Neural progenitor cell (in vitro differentiated cells): ENCODE measurements around the gene ATP5PB. TPM values are rescaled to one million over a fixed set of nuclear protein-coding genes. Genes with fewer than 3 reads are reported as not detected.

Source experiments
- DNase-seq: peaks from one replicate; pipeline ENCODE4 v3.0.0-alpha.2; 2016; ENCODE audit warnings: low spot score
- H2AFZ ChIP-seq: fragments of 200-600 bp; sonication (generic); replicated peaks from 2 replicates; pipeline ENCODE4 v1.6.1; 2016; ENCODE audit warnings: antibody characterized with exemption
- H3F3A ChIP-seq: fragments of 200-600 bp; sonication (generic); 2 replicates; pipeline ENCODE4 v1.6.1; 2016; ENCODE audit warnings: antibody characterized with exemption, low read depth
- H3K27ac ChIP-seq: fragments of 200-600 bp; sonication (generic); 2 replicates; pipeline ENCODE4 v1.5.1; 2016; ENCODE audit warnings: mild to moderate bottlenecking
- H3K27me3 ChIP-seq: fragments of 200-600 bp; sonication (generic); 2 replicates; pipeline ENCODE4 v1.6.1; 2016; ENCODE audit warnings: mild to moderate bottlenecking, moderate library complexity
- H3K36me3 ChIP-seq: fragments of 200-600 bp; sonication (generic); 2 replicates; pipeline ENCODE4 v1.5.1; 2016
- H3K4me1 ChIP-seq: fragments of 200-600 bp; sonication (generic); 2 replicates; pipeline ENCODE4 v1.6.1; 2016; ENCODE audit warnings: mixed run types
- H3K4me2 ChIP-seq: fragments of 200-600 bp; sonication (generic); 2 replicates; pipeline ENCODE4 v1.6.1; 2016
- H3K4me3 ChIP-seq: fragments of 200-600 bp; sonication (generic); 2 replicates; pipeline ENCODE4 v1.5.1; 2016
- H3K79me2 ChIP-seq: fragments of 200-600 bp; sonication (generic); 2 replicates; pipeline ENCODE4 v1.6.1; 2016; ENCODE audit warnings: low read depth
- H3K9ac ChIP-seq: fragments of 200-600 bp; sonication (generic); 2 replicates; pipeline ENCODE4 v1.6.1; 2016
- H3K9me3 ChIP-seq: fragments of 200-600 bp; sonication (generic); 2 replicates; pipeline ENCODE4 v1.5.1; 2016; ENCODE audit warnings: low read depth
- H4K20me1 ChIP-seq: fragments of 200-600 bp; sonication (generic); 2 replicates; pipeline ENCODE4 v1.6.1; 2016; ENCODE audit warnings: low read depth
- H3K27ac Mint-ChIP-seq: 3 replicates; pipeline ENCODE4 v1.8.0; 2021; ENCODE audit warnings: mixed read lengths
- H3K27me3 Mint-ChIP-seq: 2 replicates; pipeline ENCODE4 v1.8.0; 2022; ENCODE audit warnings: low read depth, mild to moderate bottlenecking, inconsistent platforms, moderate library complexity, mixed read lengths; ENCODE audit not compliant: insufficient read depth
- H3K36me3 Mint-ChIP-seq: 3 replicates; pipeline ENCODE4 v1.8.0; 2021; ENCODE audit warnings: mixed read lengths
- H3K4me1 Mint-ChIP-seq: 3 replicates; pipeline ENCODE4 v1.8.0; 2021; ENCODE audit warnings: mixed read lengths
- H3K4me3 Mint-ChIP-seq: 3 replicates; pipeline ENCODE4 v1.8.0; 2021; ENCODE audit warnings: mild to moderate bottlenecking, moderate library complexity, mixed read lengths
- H3K9me3 Mint-ChIP-seq: 3 replicates; pipeline ENCODE4 v1.8.0; 2020; ENCODE audit warnings: mixed read lengths
- EZH2 ChIP-seq: fragments of 200-600 bp; sonication (generic); IDR thresholded peaks from 2 replicates; pipeline ENCODE4 v1.6.1; 2017; ENCODE audit warnings: antibody characterized with exemption, mild to moderate bottlenecking, moderate library complexity
- EZH2phosphoT487 ChIP-seq: fragments of 200-600 bp; sonication (generic); IDR thresholded peaks from 2 replicates; pipeline ENCODE4 v1.6.1; 2017; ENCODE audit warnings: antibody characterized with exemption
- total RNA-seq: library from RNA; depleted of rRNA; stranded (reverse); fragments of >200 nt; gene quantifications from 2 replicates; pipeline ENCODE4 v1.2.3, GENCODE V29; 2015; ENCODE audit warnings: low replicate concordance
- TF ChIP-seq, protein P1 (sequence below): fragments of 200-600 bp; sonication (generic); IDR thresholded peaks from 2 replicates; pipeline ENCODE4 v1.5.1; 2017; ENCODE audit warnings: antibody characterized with exemption, mild to moderate bottlenecking

ATP5PB gene
- total RNA-seq, 1 donor from 2014 or later, result 467 TPM

DNA sequence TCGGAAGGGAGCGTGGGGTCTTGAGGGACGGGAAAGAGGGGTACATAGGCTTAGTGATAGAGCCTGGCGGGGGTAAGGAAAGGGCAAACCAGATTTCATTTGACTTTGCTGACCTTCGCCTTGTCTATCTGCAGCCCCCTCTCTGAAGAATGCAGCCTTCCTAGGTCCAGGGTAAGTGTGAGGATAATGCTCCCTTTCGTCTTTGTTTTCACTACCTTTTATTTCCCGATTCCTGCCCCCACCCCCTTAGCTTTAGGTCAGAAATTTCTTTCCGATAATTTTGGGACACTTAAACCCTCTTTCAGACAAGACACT lies 396 bp downstream of the ATP5PB start:
- Mint-ChIP-seq H3K9me3 (no peaks in the 10 kb centered on the region), H3K36me3 (peaks cover 6% of the 10 kb centered on the region), H3K4me3 (peak overlapping the region; percentile 99), H3K4me1 (peaks cover 19% of the 10 kb centered on the region), H3K27me3 (peaks cover 3% of the 10 kb centered on the region), H3K27ac (peak overlapping the region; percentile 98)
- Histone ChIP-seq H3K9me3 (no peaks in the 10 kb centered on the region), H3K27ac (peak overlapping the region; percentile 80), H3K4me2 (peak overlapping the region; percentile 97), H3K27me3 (no peaks in the 10 kb centered on the region), H3K4me3 (peak overlapping the region; percentile 98), H3K79me2 (peaks cover 87% of the 10 kb centered on the region), H4K20me1 (peaks cover 22% of the 10 kb centered on the region), H3F3A (peaks cover 3% of the 10 kb centered on the region), H3K4me1 (peaks cover 15% of the 10 kb centered on the region), H2AFZ (peak overlapping the region; percentile 98), H3K9ac (peak overlapping the region; percentile 95), H3K36me3 (no peaks in the 10 kb centered on the region)
- no peak for TF ChIP-seq EZH2phosphoT487
- TF ChIP-seq EZH2, result no peak
- TF ChIP-seq, protein P1, sequence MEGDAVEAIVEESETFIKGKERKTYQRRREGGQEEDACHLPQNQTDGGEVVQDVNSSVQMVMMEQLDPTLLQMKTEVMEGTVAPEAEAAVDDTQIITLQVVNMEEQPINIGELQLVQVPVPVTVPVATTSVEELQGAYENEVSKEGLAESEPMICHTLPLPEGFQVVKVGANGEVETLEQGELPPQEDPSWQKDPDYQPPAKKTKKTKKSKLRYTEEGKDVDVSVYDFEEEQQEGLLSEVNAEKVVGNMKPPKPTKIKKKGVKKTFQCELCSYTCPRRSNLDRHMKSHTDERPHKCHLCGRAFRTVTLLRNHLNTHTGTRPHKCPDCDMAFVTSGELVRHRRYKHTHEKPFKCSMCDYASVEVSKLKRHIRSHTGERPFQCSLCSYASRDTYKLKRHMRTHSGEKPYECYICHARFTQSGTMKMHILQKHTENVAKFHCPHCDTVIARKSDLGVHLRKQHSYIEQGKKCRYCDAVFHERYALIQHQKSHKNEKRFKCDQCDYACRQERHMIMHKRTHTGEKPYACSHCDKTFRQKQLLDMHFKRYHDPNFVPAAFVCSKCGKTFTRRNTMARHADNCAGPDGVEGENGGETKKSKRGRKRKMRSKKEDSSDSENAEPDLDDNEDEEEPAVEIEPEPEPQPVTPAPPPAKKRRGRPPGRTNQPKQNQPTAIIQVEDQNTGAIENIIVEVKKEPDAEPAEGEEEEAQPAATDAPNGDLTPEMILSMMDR, result no peak
- no peak for DNase-seq

DNA sequence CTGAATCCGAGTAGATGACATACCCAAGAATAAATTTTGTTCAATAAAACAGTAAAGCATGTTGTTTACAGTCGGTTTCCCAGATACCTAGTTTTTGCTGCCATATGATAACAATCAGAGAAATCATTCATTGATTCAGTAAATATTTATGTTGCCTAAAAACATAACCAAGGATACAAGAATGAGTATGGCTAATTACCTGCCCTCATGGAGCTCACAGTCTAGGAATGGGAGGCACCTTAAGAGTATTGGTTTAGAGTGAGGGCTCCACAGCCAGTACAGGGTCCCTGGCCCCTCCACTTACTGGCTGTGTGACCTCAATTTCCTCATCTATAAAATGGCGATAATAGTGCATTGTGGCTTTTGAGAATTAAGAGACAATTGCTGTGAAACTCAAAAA lies 921 bp downstream of the ATP5PB start:
- Histone ChIP-seq H2AFZ (no peak overlapping the region), H3K79me2 (peaks cover 88% of the 10 kb centered on the region), H3K27me3 (no peaks in the 10 kb centered on the region), H3F3A (peaks cover 3% of the 10 kb centered on the region), H4K20me1 (peaks cover 22% of the 10 kb centered on the region), H3K27ac (no peak overlapping the region), H3K9me3 (no peaks in the 10 kb centered on the region), H3K9ac (peak overlapping the region; percentile 95), H3K4me1 (peaks cover 15% of the 10 kb centered on the region), H3K4me2 (peak overlapping the region; percentile 97), H3K36me3 (no peaks in the 10 kb centered on the region), H3K4me3 (peak overlapping the region; percentile 98)
- H3K27ac Mint-ChIP-seq, result peak overlapping the region; percentile 98
- peak overlapping the region; percentile 99 for H3K4me3 Mint-ChIP-seq
- TF ChIP-seq, protein P1, result no peak
- TF ChIP-seq EZH2, result no peak
- TF ChIP-seq EZH2phosphoT487, result no peak
- H3K9me3 Mint-ChIP-seq, result no peaks in the 10 kb centered on the region
- DNase-seq, result no peak
- peaks cover 19% of the 10 kb centered on the region for H3K4me1 Mint-ChIP-seq
- peaks cover 3% of the 10 kb centered on the region for H3K27me3 Mint-ChIP-seq
- peaks cover 9% of the 10 kb centered on the region for H3K36me3 Mint-ChIP-seq

DNA sequence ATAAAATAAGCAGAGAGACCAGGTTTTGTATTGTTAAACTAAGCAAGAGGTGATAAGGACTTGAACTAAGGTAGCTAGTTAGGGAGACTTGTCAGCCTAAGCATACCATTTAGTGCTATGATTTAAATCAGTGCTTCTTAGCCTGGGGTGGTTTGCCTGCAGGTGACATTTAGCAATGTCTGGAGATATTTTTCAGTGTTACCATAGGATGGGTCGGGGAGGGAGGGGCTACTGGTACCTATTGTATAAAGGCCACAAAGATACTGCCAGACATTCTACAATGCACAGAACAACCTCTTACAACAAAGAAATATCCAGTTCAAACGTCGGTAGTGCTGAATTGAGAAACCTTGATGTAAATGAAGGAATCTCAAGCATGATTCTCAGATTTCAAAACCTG lies 3.3 kb downstream of the ATP5PB start:
- H3K79me2 ChIP-seq, result peaks cover 69% of the 10 kb centered on the region
- no peak for DNase-seq
- H3K4me1 ChIP-seq, result peaks cover 14% of the 10 kb centered on the region
- no peaks in the 10 kb centered on the region for H3K27me3 ChIP-seq
- peaks cover 7% of the 10 kb centered on the region for H3K36me3 ChIP-seq
- TF ChIP-seq, protein P1, result no peak
- TF ChIP-seq EZH2phosphoT487 (no peak), EZH2 (no peak)
- Mint-ChIP-seq H3K4me1 (peaks cover 17% of the 10 kb centered on the region), H3K4me3 (no peak overlapping the region), H3K27ac (no peak overlapping the region), H3K9me3 (no peaks in the 10 kb centered on the region), H3K27me3 (peaks cover 3% of the 10 kb centered on the region), H3K36me3 (peaks cover 12% of the 10 kb centered on the region)
- H3K9me3 ChIP-seq, result no peaks in the 10 kb centered on the region
- H3K4me2 ChIP-seq, result no peak overlapping the region
- no peak overlapping the region for H3K9ac ChIP-seq
- peaks cover 3% of the 10 kb centered on the region for H3F3A ChIP-seq
- H2AFZ ChIP-seq, result no peak overlapping the region
- H3K27ac ChIP-seq, result no peak overlapping the region
- no peak overlapping the region for H3K4me3 ChIP-seq
- H4K20me1 ChIP-seq, result peaks cover 18% of the 10 kb centered on the region
